Measurements from ENCODE around the gene GPR61. TPM values are rescaled to one million over a fixed set of nuclear protein-coding genes. Genes with fewer than 3 reads are reported as not detected.

Gene GPR61
- total and polyA plus RNA-seq, 9 of the 15 experiments (the other 6 are each of a cell fraction or from before 2014, with no cell fraction given) = 0.04 to 1.1 (median 0.25) TPM; not detected in 4

GRCh38 chr1:109509176-109510134 lies 30.2 kb upstream of the GPR61 start, which contains the start of gene AMIGO1 (continued):
- no peak for TF ChIP-seq BRD9 (IDR thresholded peaks at IDR 0.05; ENCODE audit: low read depth, partially characterized antibody)
- no peak for TF ChIP-seq DIDO1 (tag; IDR thresholded peaks at IDR 0.05; ENCODE audit: low read depth)
- TF ChIP-seq, protein P1, sequence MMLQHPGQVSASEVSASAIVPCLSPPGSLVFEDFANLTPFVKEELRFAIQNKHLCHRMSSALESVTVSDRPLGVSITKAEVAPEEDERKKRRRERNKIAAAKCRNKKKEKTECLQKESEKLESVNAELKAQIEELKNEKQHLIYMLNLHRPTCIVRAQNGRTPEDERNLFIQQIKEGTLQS (IDR thresholded peaks at IDR 0.05) = no peak
- TF ChIP-seq, protein P1 (CRISPR knock-in tag; conservative IDR thresholded peaks at IDR 0.05) = no peak
- no peak for TF ChIP-seq HOMEZ (CRISPR knock-in tag; IDR thresholded peaks at IDR 0.05)
- TF ChIP-seq NEUROD1 (IDR thresholded peaks at IDR 0.05; ENCODE audit: borderline replicate concordance, low read depth, low read length, partially characterized antibody) = no peak
- no peak for TF ChIP-seq FIP1L1 (IDR thresholded peaks at IDR 0.05; ENCODE audit: low read depth, low read length, poor library complexity, severe bottlenecking)
- TF ChIP-seq HSF4 (CRISPR knock-in tag; IDR thresholded peaks at IDR 0.05; ENCODE audit: borderline replicate concordance) = no peak
- 0 out of 2 replicates have a peak, but pooled peaks have one; percentile 8 for TF ChIP-seq EGR1 (conservative IDR thresholded peaks at IDR 0.05)
- no peak for TF ChIP-seq ZNF75A (CRISPR knock-in tag; IDR thresholded peaks at IDR 0.05)
- TF ChIP-seq NBN (IDR thresholded peaks at IDR 0.05; ENCODE audit: low read depth) = no peak
- TF ChIP-seq SMAD2 (IDR thresholded peaks at IDR 0.05; ENCODE audit: low read depth, low read length) = no peak
- TF ChIP-seq SIX5 (IDR thresholded peaks at IDR 0.05; ENCODE audit: borderline replicate concordance in 1 of 2, insufficient read depth in 1 of 2, low read depth in 1 of 2, low read length in 2 of 2) = no peak
- no peak for TF ChIP-seq ZBTB33 (CRISPR knock-in tag; IDR thresholded peaks at IDR 0.05)
- TF ChIP-seq THRAP3 (IDR thresholded peaks at IDR 0.05; ENCODE audit: borderline replicate concordance) = no peak
- no peak for TF ChIP-seq TSC22D4 (tag; IDR thresholded peaks at IDR 0.05)
- 0 out of 2 replicates have a peak, but pooled peaks have one; percentile 53 for TF ChIP-seq ZNF282 (CRISPR knock-in tag; IDR thresholded peaks at IDR 0.05)
- TF ChIP-seq, protein P2, sequence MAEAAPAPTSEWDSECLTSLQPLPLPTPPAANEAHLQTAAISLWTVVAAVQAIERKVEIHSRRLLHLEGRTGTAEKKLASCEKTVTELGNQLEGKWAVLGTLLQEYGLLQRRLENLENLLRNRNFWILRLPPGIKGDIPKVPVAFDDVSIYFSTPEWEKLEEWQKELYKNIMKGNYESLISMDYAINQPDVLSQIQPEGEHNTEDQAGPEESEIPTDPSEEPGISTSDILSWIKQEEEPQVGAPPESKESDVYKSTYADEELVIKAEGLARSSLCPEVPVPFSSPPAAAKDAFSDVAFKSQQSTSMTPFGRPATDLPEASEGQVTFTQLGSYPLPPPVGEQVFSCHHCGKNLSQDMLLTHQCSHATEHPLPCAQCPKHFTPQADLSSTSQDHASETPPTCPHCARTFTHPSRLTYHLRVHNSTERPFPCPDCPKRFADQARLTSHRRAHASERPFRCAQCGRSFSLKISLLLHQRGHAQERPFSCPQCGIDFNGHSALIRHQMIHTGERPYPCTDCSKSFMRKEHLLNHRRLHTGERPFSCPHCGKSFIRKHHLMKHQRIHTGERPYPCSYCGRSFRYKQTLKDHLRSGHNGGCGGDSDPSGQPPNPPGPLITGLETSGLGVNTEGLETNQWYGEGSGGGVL (CRISPR knock-in tag; IDR thresholded peaks at IDR 0.05) = no peak
- TF ChIP-seq CBFA2T2 (conservative IDR thresholded peaks at IDR 0.05) = no peak
- no peak for TF ChIP-seq PHF21A (IDR thresholded peaks at IDR 0.05; ENCODE audit: borderline replicate concordance, low read depth)

All from K562 (cell line).